ENCODE measurements around the gene TRIP10. TPM values are rescaled to one million over a fixed set of nuclear protein-coding genes. Genes with fewer than 3 reads are reported as not detected.

TRIP10 gene
- total RNA-seq, 2 donors from 2014 or later, result 44.8 to 76.5 TPM

DNA sequence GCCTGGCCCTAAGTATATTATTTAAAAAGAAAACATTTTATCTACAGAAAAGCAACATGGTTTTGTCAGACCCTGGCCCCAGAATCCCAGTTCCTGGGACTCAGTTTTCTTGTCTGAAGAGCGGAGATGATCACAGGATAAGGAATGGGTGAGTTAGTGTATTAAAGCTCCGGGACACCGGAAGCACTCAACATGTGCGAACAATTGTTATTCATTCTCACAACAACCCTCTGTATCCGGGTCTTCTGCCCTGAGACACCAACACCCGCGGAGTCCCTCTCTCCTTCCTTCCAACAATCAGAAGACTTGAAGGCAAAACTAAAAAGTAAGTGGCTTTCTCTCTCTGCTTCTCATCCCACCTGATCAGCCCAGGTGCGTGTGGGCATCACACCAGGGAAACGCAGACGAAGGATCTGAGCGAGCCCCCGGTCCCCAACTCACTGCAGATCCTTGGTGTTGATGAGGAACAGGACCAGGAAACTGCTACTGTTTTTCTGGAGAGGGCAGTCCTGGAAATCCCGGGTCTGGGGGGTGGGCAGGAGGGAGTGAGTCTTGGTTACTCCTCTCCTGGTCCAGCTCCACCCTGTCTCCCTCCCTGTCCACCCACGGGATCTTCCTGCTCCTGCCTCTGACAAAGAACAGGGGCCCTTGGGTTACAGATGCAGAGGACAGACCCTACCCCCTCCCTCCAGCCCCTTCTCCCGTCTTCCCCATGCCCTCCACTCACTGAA lies 4.1 kb upstream of the TRIP10 start:
- DNase-seq (ENCODE audit: low spot score) (no peak), ATAC-seq (no peak)
- Mint-ChIP-seq H3K4me1 (ENCODE audit: low read depth in 2 of 2) (peaks cover 26 to 30% of the 10 kb centered on the region in 2 donors), H3K4me3 (peak overlapping the region; percentile 93), H3K27me3 (no peaks in the 10 kb centered on the region), H3K36me3 (no peaks in the 10 kb centered on the region), H3K27ac (peak overlapping the region; percentile 90 to 99), H3K9me3 (no peaks in the 10 kb centered on the region)

DNA sequence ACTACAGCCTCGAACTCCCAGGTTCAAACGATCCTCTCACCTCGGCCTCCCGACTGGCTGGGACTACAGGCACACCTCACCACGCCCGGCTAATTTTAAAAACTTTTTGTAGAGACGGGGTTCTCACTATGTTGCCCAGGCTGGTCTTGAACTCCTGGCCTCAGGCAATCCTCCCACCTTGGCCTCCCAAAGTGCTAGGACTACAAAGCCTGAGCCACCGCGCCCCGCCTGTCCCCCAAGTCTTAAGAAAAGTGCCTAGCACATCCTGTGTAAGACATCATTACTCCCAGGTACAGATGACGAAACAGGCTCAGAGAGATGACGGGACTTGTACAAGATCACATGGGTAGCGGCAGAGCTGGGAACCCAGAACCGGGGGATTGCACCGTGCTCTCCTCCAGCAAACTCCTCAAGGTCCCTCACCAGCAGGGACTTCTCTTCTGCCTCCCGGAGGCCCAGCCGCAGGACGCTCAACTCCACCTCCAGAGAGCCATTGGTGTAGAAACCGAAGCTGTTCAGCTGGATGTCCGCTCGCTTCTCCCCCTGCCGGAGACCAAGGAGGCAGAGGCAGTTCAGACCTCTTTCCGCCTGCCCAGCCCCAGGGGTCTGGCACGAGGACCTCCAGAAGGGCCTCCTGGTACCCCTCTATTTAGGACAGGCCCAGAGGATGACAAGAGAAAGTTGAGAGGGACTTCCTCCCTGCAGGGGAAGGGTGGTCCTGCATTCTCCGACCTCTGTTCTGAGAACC lies 3.1 kb upstream of the TRIP10 start:
- H3K4me3 Mint-ChIP-seq, result peak overlapping the region; percentile 93
- no peaks in the 10 kb centered on the region for H3K9me3 Mint-ChIP-seq
- H3K4me1 Mint-ChIP-seq (ENCODE audit: low read depth in 2 of 2), result peaks cover 26 to 36% of the 10 kb centered on the region in 2 donors
- ATAC-seq (peak; percentile 23 to 33), DNase-seq (ENCODE audit: low spot score) (peak; percentile 89)
- peak overlapping the region; percentile 90 to 99 for H3K27ac Mint-ChIP-seq
- H3K27me3 Mint-ChIP-seq, result no peaks in the 10 kb centered on the region
- no peaks in the 10 kb centered on the region for H3K36me3 Mint-ChIP-seq

DNA sequence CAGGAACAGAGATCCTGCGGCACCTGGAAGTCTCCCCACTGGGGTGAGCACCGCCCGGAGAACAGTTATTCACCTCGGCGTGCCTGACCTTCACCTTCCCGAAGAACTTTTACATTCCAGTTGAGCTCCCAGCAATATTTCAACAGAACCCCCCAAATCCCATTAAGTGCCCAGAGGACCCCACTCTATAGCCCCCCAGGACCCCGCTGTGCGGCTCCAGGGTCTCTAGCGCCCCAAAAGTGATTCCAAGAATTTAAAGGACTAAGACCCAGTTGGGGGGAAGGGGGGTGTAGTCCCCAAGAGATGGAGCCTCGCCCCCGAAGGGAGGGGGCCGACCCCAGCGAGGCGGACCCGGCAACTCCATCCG lies 2.6 kb upstream of the TRIP10 start:
- Mint-ChIP-seq H3K27ac (peak overlapping the region; percentile 90 to 99), H3K36me3 (no peaks in the 10 kb centered on the region), H3K27me3 (no peaks in the 10 kb centered on the region), H3K9me3 (no peaks in the 10 kb centered on the region), H3K4me1 (ENCODE audit: low read depth in 2 of 2) (peaks cover 26 to 38% of the 10 kb centered on the region in 2 donors), H3K4me3 (peak overlapping the region; percentile 93)
- DNase-seq (ENCODE audit: low spot score), result no peak
- ATAC-seq, result no peak

DNA sequence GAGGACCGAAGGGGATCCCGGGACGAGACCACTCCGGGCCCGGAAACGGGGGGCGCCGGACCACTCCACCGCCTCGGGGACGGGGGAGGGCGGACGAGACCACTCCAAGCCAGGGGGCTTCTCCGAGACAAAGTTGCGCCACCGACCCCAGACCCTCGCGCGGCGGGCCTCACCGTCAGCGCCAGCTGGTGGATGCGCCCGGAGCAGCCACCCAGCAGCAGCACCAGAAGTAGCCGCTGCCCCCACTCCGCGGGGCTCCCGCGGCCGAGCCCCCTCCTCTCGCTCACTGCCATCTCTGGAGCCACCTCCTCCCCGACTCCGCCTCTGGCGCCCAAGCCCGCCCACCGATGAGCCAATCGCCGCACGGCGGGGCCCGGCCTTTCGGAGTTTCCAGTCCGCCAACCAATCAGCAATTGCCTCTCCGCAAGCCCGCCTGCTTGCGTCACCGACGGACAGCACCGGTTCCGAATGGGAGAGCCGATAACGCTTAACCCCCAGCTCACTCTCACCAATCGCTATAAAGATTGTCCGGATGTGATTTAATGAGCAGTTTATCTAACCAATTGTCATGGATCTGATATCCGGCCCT lies 2.1 kb upstream of the TRIP10 start, which contains the start of gene GPR108:
Gene GPR108 (minus strand): TSS at position 297 of the 589 bp plus-strand sequence. CDS start 4 bp downstream, at position 293.
- Mint-ChIP-seq H3K9me3 (no peaks in the 10 kb centered on the region), H3K27ac (peak within 1 kb of the TSS; percentile 90 to 99), H3K27me3 (no peaks in the 10 kb centered on the region), H3K4me3 (peak within 1 kb of the TSS; percentile 93), H3K4me1 (ENCODE audit: low read depth in 2 of 2) (peaks cover 26 to 40% of the 10 kb centered on the region in 2 donors), H3K36me3 (no peaks in the 10 kb centered on the region)
- DNase-seq (ENCODE audit: low spot score) (peak; percentile 99), ATAC-seq (peak; percentile 86 to 88)

DNA sequence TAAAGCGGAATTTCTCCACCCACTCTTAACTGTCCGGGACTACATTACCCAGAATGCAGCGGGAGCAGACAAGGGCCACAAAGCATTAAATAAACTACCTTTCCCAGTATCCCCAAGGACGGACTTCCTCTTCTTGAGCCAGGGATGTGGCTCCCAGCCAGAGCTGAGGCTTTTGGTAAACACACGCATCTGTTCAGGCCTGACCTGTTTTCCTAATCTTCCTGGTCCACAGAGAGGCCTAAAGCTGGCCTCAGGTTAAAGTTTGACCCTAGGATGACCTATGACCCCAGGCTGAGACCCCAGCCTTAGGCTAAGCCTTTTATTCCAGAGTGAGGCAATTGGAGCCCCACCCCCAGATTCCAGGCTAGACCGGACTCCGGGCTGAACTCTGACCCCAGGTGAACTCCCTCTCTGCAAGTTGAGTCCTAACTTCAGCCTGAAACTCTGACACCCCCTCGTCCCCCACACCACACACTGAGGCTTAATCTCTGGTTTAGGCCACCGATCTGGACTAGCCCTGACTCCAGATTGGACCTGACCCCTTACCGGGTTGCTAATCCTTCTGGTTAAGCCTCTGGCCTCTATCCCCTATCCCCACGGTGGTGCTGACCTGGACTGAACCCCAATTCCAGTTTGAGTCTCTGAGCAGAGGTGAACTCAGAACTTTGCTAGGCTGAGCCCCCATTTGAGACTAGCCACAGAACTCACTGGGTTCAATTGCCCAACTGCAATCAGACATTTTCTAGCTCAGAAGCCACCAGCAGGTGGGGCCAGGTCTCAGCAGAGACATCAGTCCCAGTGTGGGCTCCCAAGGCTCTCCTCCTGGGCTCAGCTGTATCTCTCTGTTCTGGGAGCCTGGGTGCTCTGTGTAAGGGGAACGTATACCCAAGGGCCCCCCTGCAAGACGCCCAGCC lies 1.4 kb upstream of the TRIP10 start:
- Mint-ChIP-seq H3K4me1 (ENCODE audit: low read depth in 2 of 2) (peaks cover 26 to 44% of the 10 kb centered on the region in 2 donors), H3K27ac (peak overlapping the region; percentile 90 to 99), H3K27me3 (no peaks in the 10 kb centered on the region), H3K9me3 (no peaks in the 10 kb centered on the region), H3K4me3 (peak overlapping the region; percentile 90), H3K36me3 (no peaks in the 10 kb centered on the region)
- peak; percentile 22 to 26 for ATAC-seq
- DNase-seq (ENCODE audit: low spot score), result peak; percentile 85

DNA sequence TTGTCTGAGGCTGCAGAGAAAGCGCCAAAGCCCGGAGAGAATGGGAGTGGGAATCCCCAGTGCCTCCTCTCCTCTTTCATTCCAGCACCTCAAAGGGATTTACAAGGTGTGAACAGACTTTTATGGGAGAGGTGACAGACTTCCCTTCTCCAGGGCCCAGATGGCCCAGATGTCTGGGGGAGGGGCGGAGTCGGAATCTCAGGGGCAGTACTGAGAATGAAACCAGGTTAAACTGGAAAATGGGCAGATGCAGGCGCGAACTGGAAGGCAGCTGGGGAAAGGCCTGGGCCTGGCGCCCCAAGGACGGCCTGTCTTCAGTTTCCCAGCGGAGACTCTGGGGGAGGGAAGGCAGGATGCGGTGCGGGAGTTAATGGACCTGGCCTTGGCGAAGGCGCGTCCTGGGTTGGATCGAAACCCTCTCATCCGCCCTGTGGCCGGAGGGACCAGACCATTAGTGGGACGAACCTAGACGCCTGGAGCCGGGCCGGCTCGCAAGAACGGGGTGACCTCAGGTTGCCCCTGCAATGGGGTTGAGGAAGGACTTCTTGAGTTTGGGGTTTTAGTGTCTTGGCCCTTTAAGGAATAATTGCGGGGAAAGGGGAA lies 592 bp upstream of the TRIP10 start:
- no peak for ATAC-seq
- Mint-ChIP-seq H3K9me3 (no peaks in the 10 kb centered on the region), H3K4me1 (ENCODE audit: low read depth in 2 of 2) (peaks cover 26 to 48% of the 10 kb centered on the region in 2 donors), H3K27me3 (no peaks in the 10 kb centered on the region), H3K4me3 (peak overlapping the region; percentile 90), H3K36me3 (peaks cover 4% of the 10 kb centered on the region), H3K27ac (peak overlapping the region; percentile 90 to 99)
- no peak for DNase-seq (ENCODE audit: low spot score)

DNA sequence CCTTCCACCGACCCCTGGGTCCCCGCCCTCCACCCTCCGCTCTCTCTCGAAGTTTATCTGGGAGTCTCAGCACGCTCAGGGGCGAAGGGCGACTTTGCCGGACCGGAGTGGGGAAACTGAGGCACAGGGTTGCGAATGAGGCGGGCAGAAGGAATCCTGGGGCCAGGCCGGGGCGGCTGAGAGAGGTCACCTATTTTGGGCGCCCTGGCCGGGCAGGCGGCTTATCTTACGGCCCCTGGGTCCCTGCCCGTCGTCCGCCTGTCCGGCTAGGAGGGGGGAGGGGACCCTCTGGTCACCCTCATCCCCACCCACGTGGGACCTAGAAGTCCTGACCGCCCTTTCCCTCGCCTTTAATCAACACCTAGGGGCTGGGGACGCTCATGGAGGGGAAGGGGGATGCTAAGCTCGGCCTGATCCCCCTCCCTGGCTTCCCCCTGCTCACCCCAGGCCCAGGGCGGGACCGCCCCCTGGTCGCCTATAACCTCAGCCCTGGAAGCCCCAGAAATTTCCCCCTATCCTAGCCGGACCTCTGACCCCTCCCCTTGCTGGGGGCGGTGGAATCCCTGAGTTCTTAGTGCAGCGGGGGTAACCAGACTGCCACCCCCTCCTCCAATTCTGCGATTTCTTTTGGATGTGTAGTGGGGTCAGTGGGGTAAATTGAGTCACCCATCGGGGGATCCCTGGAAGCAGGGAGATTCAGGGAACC lies 556 bp downstream of the TRIP10 start:
- ATAC-seq, result peak in 1 of 2 donors; percentile 15
- peak overlapping the region in 1 of 2 donors; percentile 53 for H3K27ac Mint-ChIP-seq

DNA sequence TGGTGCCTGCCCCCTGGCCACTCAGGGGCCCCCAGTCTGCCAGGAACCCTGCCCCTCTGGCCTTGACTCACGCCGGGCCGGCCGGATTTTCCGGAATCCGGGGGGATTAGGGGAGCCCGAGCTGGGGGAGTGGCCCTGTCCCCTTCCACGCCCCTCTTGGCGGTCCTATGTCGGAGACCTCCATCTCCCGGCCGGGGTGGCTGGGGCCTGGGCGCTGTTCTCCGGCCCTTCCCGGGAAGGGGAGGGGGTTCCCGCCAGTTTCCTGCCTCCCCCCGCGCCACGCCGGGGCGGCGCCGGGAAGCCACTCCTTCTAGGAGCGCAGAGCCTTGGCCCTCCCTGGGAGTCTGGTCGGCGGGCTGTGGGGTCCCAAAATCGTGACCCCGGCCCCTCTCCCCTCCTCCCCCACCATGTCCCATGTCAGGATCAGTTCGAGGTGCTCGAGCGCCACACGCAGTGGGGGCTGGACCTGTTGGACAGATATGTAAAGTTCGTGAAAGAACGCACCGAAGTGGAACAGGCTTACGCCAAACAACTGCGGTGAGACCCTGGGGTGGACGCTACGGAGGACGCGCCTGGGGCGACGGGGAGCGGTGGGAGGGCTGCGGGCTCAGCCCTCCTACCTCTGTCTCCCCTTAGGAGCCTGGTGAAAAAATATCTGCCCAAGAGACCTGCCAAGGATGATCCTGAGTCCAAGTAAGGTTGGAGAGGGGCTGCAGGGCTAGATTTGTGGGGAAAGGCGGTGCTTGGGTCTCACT lies 1.3 kb downstream of the TRIP10 start:
- peaks cover 9% of the 10 kb centered on the region for H3K36me3 Mint-ChIP-seq
- no peaks in the 10 kb centered on the region for H3K27me3 Mint-ChIP-seq
- no peaks in the 10 kb centered on the region for H3K9me3 Mint-ChIP-seq
- peaks cover 26 to 50% of the 10 kb centered on the region in 2 donors for H3K4me1 Mint-ChIP-seq (ENCODE audit: low read depth in 2 of 2)
- peak overlapping the region; percentile 14 to 53 for H3K27ac Mint-ChIP-seq
- DNase-seq (ENCODE audit: low spot score), result peak; percentile 80
- no peak for ATAC-seq
- H3K4me3 Mint-ChIP-seq, result peak overlapping the region; percentile 79

More for the DNA sequence above, 556 bp downstream of the TRIP10 start:
- Mint-ChIP-seq H3K36me3 (peaks cover 9% of the 10 kb centered on the region), H3K9me3 (no peaks in the 10 kb centered on the region), H3K4me3 (peak overlapping the region; percentile 79), H3K4me1 (ENCODE audit: low read depth in 2 of 2) (peaks cover 26 to 50% of the 10 kb centered on the region in 2 donors), H3K27me3 (no peaks in the 10 kb centered on the region)
- peak; percentile 84 for DNase-seq (ENCODE audit: low spot score)

DNA sequence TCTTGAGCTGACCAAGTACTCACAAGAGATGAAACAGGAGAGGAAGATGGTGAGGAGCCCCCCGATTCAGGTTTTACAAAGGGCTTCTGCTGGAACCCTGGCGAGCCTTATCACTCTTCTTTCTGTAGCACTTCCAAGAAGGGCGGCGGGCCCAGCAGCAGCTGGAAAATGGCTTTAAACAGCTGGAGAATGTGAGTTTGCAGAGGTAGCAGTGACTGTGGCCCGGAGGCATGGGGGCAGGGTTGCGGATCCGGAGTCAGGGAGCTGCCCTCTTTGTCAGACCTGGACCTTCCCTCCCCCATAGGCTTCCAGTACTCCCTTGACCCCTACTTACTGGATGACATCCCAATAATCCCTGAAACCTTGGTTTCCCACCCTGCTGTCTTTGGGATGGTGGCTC lies 3.6 kb downstream of the TRIP10 start:
- no peak for ATAC-seq
- Mint-ChIP-seq H3K4me3 (no peak overlapping the region), H3K27me3 (no peaks in the 10 kb centered on the region), H3K36me3 (peaks cover 9% of the 10 kb centered on the region), H3K4me1 (ENCODE audit: low read depth in 2 of 2) (peaks cover 14 to 36% of the 10 kb centered on the region in 2 donors), H3K9me3 (no peaks in the 10 kb centered on the region), H3K27ac (no peak overlapping the region)
- DNase-seq (ENCODE audit: low spot score), result no peak

DNA sequence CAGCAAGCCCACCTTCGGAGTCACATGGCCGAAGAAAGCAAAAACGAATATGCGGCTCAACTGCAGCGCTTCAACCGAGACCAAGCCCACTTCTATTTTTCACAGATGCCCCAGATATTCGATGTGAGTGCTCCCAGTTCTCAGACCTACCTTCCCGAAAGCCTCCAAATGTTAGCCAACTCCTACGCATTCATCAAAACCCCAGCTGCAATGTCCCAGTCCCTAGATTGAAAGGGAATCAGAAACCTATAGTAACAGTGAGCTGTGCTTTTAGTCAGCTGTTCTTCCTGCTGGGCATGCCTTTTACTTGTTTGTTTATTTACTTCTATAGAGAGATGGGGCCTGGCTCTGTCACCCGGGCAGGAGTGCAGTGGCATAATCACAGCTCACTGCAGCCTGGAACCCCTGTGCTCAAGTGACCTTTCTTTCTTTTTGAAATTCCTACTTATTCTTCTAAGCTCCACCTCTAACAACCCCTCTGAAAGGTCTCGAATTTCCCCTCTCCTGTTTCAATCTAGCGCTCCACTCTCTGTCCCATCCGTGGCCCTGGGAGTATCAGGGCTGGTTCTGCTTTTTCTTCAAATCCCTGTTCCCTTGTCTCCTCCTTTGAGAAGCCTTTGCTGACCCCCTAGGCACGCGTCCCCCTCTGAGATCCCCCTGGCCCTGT lies 4.4 kb downstream of the TRIP10 start:
- no peaks in the 10 kb centered on the region for H3K9me3 Mint-ChIP-seq
- DNase-seq (ENCODE audit: low spot score) (no peak), ATAC-seq (no peak)
- H3K27me3 Mint-ChIP-seq, result no peaks in the 10 kb centered on the region
- peaks cover 6 to 28% of the 10 kb centered on the region in 2 donors for H3K4me1 Mint-ChIP-seq (ENCODE audit: low read depth in 2 of 2)
- peaks cover 9% of the 10 kb centered on the region for H3K36me3 Mint-ChIP-seq
- H3K4me3 Mint-ChIP-seq, result no peak overlapping the region
- H3K27ac Mint-ChIP-seq, result no peak overlapping the region

DNA sequence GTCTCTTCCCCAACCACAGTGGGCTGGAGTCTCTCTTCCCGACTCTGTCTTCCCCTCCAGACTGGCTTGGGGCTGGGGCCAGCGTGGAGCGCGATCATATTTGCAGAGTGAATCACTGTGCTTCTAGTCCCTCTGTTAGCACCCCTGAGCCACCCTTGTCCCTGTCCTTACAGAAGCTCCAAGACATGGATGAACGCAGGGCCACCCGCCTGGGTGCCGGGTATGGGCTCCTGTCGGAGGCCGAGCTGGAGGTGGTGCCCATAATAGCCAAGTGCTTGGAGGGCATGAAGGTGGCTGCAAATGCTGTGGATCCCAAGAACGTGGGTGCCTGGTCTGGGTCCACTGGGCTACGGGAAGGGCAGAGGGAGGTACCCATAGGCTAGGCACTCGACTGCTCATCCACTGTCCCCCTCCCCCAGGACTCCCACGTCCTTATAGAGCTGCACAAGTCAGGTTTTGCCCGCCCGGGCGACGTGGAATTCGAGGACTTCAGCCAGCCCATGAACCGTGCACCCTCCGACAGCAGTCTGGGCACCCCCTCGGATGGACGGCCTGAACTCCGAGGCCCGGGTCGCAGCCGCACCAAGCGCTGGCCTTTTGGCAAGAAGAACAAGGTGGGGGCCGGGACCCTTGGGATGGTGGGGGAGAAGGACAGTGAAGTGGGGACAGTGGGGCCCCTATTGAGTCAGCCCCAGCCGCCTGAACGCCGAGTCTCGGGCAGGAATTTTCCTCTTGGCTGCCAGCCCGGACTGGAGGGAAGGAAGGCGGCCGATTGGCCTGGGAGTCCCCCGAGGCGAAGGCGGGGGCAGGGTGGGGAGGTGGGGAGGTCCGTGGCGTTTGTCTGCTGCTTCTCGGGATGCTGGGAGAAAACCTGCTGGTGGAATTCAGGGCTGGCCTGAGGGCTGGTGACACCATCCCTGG lies 5.2 kb downstream of the TRIP10 start:
- Mint-ChIP-seq H3K4me3 (no peak overlapping the region), H3K36me3 (peaks cover 12% of the 10 kb centered on the region), H3K27me3 (no peaks in the 10 kb centered on the region), H3K9me3 (no peaks in the 10 kb centered on the region), H3K27ac (no peak overlapping the region), H3K4me1 (ENCODE audit: low read depth in 2 of 2) (peaks cover 0 to 23% of the 10 kb centered on the region in 2 donors)
- ATAC-seq, result no peak
- DNase-seq (ENCODE audit: low spot score), result no peak

All from natural killer cell treated with Interleukin-12 subunit alpha and Interleukin-12 subunit beta and Interleukin-15 and Interleukin-18, amount 100 ng/mL, for 72 hours (primary cell).